GM19351 (cell line): Measurements from ENCODE around the gene RANBP10.
"Not testable (repeated sequence)": the region's sequence is repeated elsewhere in the genome, so short reads cannot be mapped to it uniquely, and the experiment has no call there.

Source experiments
- ATAC-seq: cut with Tn5 transposase; IDR thresholded peaks from one replicate; pipeline ENCODE4 v1.9.1; 2021; ENCODE audit warnings: mild to moderate bottlenecking, moderate library complexity; ENCODE audit not compliant: unreplicated experiment

Gene RANBP10

GRCh38 chr16:67780847-67781564 lies 25.4 kb downstream of the RANBP10 start:
- ATAC-seq: no peak

DNA sequence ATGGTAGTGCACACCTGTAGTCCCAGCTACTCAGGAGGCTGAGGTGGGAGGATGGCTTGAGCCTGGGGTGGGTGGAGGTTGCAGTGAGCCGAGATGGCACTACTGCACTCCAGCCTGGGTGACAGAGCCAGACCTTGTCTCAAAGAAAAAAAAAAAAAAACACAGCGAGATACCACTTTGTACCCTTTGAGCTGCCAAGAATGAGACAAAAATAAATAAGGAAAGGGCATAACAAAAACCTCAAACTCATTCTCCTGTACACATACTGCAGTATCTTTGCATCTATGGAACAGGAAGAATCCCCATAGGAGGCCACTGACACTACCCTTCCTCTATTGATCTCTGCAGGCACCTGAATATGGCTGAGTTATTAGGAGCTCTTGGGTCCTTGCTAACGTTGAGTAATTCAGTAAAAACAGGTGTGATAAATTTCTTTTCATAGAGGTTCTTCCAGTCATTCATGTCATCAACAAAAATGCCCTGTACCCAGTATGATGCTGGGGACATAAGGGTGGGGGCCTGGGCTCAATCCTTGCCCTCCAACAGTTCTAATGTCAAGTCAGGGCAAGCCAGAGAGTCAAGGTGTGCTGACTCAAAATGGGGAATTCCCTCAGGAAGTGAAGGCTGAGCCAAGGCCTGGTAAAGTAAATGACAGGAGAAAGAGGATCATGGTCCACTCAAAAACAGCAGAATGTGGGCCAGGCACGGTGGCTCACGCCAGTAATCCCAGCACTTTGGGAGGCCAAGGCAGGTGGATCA lies 26.9 kb downstream of the RANBP10 start:
- no peak for ATAC-seq

- no peak for ATAC-seq
These were observed 31.1 kb downstream of the RANBP10 start for GRCh38 chr16:67775273-67775672.

GRCh38 chr16:67774457-67774853 lies 31.9 kb downstream of the RANBP10 start:
- ATAC-seq: no peak

DNA sequence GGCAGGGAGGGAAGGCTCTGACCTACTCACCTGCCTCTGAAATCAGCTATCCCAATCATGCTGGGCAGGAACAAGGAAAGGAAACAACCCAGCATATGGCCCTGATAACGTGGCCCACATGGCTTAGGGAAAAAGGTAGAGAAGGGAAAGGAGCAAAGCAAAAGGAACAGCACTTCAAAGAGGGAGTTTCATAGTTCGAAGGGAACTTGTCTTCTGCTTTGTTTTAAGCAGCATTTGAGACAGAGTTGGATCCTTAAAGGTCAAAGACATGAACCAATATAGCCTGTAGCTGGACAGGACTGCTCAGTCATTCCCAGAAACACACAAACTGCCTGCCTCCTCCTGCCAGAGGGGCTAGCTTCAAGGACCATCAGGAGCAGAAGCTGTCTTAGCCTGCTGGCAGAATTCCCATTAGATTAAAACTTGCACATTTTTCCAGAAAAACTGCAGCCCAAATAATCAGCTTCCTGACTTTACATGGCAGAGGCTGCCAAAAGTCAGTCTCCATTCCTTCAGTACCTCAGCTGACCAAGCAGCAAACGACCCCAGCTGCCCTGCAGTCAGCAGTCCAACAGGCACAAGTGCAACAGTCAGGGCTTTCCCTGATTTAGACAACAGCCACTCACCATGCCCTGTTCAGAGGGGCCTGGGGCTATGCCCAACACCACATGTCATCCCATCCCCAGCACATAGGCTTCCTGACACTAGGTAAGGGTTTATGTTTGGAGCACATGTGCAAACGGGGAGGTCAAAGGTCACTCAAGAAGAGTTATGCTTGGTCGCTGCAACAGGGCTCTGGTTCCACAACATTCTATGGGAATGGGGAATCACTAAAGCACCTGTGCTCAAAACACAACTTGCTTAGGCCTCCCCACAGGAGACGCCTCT lies 32.5 kb downstream of the RANBP10 start:
- no peak for ATAC-seq

GRCh38 chr16:67773099-67773498 lies 33.3 kb downstream of the RANBP10 start:
- no peak for ATAC-seq

DNA sequence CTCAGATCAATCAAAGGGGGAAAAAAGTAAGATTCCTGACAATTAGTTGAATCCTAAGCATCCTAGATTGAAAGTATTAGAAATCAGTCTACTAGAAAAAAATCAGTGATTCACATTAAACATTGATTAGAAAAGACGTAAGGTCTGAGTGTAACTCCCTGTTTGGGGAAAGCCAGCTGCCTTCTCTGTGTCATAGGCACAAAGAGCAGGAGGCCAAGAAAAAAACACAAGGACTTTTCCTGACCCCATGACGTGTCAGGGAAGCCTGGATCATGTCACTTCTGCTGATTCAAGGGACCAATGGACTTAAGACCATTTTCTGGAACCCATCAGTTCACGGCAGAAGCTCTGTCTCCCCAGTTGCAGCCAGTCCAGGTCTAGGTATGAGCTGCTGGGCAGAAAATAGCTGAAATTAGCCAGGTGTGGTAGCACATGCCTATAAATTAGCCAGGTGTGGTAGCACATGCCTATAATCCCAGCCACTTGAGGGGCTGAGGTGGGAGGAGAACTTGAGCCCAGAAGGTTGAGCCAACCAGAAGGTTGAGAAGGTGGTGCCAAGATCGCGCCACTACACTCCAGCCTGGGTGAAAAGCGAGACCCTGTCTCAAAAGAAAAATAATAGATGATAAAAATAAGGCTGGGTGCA lies 35.9 kb downstream of the RANBP10 start:
- no peak for ATAC-seq

DNA sequence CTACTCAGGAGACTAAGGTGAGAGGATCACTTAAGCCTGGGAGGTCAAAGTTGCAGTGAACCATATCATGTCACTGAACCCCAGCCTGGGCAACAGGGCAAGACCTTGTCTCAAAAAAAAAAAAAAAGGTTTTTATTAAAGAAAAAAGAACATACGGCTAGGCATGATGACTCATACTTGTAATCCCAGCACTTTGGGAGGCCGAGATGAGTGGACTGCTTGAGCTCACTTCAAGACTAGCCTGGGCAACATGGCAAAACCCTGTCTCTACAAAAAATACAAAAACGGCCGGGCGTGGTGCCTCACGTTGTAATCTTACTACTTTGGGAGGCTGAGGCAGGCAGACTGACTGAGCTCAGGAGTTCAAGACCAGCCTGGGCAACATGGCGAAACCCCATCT lies 38.4 kb downstream of the RANBP10 start:
- no peak for ATAC-seq

DNA sequence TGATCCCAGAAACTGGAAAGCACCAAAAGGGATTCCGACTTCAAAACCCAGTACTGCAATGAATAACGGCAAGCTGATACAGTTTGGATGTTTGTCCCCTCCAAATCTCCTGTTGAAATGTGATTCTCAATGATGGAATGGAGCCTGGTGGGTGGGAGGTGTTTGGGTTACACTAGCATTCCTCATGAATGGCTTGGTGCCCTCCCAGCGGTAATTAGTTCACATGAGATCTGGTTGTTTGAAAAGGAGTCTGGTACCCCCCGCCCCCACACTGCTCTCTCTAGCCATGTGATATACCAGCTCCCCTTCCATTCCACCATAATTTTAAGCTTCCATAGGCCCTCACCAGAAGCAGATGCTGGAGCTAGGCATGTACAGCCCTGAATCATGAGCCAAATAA lies 40.1 kb downstream of the RANBP10 start:
- ATAC-seq: no peak

DNA sequence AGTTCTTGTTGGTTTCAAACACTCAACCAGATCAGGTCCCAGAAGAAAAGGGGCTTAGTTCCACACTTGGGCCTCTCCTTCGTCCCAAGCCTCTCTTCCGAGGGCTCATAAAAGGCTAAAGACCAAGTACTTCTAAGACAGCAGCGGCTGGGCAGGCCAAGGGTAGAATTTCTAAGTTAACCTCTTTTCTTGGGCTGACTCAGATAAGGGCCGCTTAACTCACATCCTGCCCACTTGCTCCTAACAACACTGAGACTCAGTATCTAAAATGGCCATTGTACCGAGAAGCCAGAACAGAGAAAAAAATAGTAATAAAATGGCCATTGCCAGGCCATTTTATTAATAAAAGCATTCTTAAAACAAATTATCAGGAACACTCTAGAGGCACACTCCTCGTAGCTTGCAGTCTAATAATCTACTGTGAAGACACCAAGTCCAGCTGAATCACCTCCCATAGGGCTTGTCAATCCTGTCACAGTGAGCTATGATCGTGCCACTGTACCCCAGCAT lies 42.1 kb downstream of the RANBP10 start:
- no peak for ATAC-seq

DNA sequence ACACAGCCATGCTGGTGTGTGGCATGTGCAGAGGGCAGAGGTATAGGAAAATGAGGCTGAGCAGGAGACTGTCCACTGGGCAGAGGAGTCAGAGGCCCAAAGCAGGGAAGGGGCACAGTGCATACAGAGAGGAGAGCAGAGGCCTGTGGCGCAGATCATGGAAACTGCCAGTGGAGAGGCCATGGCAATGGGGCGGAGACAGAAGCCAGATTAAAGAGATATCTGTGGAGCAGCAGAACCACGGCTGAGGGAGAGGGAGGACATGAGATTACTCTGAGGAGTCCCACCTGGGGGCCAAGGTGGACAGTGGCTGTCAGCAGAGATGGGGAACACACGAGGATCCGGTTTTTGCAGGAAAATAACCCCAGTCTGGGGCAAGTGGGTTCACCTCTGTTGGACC lies 43.3 kb downstream of the RANBP10 start:
- ATAC-seq: no peak

- ATAC-seq: no peak
These were observed 44.0 kb downstream of the RANBP10 start for GRCh38 chr16:67762385-67762784.

DNA sequence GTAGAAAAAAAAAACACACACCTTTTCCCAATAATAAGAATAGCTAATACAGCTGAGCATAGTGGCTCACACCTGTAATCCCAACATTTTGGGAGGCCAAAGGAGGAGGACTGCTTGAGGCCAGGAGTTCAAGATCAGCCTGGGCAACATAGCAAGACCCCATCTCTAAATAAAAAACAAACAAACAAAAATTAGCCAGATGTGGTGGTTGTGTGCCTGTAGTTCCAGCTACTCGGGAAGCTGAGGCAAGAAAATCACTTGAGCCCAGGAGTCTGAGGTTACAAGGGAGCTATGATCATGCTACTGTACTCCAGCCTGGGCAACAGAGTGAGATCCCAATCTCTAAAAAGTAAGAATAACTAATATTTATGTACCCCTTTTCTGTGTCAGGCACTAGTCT lies 44.4 kb downstream of the RANBP10 start:
- ATAC-seq: no peak

GRCh38 chr16:67760956-67761230 lies 45.5 kb downstream of the RANBP10 start:
- ATAC-seq: no peak

- ATAC-seq: no peak
These were observed 46.0 kb downstream of the RANBP10 start for GRCh38 chr16:67760206-67760955.

DNA sequence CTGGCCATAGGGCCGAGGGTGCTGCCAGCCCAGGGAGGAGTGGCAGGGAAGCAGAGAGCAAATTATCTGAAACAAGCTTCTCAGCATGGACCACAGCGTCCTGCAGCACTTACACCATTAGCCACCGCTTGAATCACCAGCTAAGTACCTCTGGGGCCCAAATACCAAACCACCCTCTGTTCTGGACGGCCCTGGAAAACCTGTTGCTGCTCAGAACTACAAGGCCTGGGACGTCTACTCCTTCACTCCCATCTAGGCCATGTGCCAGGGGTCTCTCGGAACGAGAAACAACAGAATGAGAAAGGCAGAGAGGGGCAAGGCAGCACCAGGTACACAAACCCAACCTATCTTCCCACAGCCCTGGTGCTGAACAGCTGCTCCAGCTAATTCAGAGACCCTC lies 47.4 kb downstream of the RANBP10 start:
- ATAC-seq: no peak

DNA sequence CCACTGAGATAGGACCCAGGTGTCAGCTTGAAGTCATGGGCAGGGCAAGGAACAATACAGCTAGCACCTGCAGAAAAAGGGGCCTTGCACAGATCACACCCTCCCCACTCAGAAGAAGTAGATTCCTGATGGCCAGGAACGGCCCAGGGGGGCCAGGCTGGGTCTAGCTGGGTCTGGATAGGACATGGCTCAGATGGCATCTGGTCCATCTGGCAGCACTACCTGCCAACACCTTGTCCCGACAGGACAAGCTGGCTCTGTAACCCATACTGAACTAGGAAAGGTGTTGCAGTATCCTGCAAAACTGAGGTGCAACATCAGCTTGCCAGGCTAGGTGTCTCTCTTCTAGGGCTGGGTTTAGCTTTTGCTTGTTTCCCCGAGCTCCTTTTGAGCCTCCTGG lies 48.4 kb downstream of the RANBP10 start:
- no peak for ATAC-seq

- no peak for ATAC-seq
These were observed 53.7 kb downstream of the RANBP10 start for GRCh38 chr16:67752641-67753040.

DNA sequence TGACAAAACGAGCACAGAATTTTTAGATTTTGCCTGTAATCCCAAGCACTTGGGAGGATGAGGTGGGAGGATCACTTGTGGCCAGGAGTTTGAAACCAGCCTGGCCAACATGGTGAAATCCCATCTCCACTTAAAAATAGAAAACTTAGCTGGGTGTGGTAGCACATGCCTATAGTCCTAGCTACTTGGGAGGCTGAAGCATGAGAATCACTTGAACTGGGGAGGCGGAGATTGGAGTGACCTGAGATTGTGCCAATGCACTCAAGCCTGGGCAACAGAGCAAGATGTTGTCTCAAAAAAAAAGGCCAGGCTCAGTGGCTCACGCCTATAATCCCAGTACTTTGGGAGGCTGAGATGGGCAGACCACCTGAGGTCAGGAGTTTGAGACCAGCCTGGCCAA lies 55.0 kb downstream of the RANBP10 start:
- not testable (repeated sequence) for ATAC-seq

DNA sequence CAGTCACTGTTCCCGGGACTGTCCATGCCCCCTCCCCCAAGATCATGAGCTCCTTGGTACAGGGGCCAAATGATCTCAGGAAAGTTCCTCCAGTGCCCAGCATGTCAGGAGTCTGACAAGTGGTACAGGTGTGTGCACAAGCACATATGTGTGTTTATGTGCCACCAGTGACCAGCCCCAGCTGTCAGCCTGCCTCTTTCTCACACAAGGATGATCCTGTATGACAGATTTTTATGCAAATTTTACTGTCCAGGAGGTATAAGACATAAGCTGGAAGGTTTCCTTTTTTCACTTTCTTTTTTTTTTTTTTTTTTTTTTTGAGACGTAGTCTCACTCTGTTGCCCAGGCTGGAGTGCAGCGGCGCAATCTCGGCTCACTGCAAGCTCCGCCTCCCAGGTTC lies 55.9 kb downstream of the RANBP10 start:
- ATAC-seq: peak; percentile 43
